ENCODE measurements around the gene ATG9B. TPM values are rescaled to one million over a fixed set of nuclear protein-coding genes. Genes with fewer than 3 reads are reported as not detected.

ATG9B gene
- total RNA-seq, 1 donor from 2014 or later, result 0.38 TPM

- no peak for DNase-seq
- TF ChIP-seq CTCF (IDR thresholded peaks at IDR 0.05), result no peak
- intact Hi-C loops (cut with DNase I), result no loop called here
- Histone ChIP-seq H3K9me3 (no peaks in the 10 kb centered on the region), H3K36me3 (no peaks in the 10 kb centered on the region), H3K4me1 (peaks cover 29% of the 10 kb centered on the region), H3K27me3 (ENCODE audit: low read depth) (peaks cover 47% of the 10 kb centered on the region), H3K27ac (no peak overlapping the region), H3K4me3 (no peak overlapping the region)
- ATAC-seq, result peak in 1 of 2 donors; percentile 32
Observed at GRCh38 chr7:150972741-150973140, 51.6 kb downstream of the ATG9B start.

- intact Hi-C loops (cut with DNase I), result no loop called here
- peaks cover 40% of the 10 kb centered on the region for H3K27me3 ChIP-seq (ENCODE audit: low read depth)
- H3K4me3 ChIP-seq, result no peak overlapping the region
- H3K4me1 ChIP-seq, result peaks cover 31% of the 10 kb centered on the region
- no peak for TF ChIP-seq CTCF (IDR thresholded peaks at IDR 0.05)
- no peak for DNase-seq
- peak; percentile 17 to 23 for ATAC-seq
- no peaks in the 10 kb centered on the region for H3K9me3 ChIP-seq
- H3K27ac ChIP-seq, result no peak overlapping the region
- H3K36me3 ChIP-seq, result no peaks in the 10 kb centered on the region
Observed at GRCh38 chr7:150972023-150972468, 52.2 kb downstream of the ATG9B start.

- TF ChIP-seq CTCF (IDR thresholded peaks at IDR 0.05), result no peak
- Histone ChIP-seq H3K27me3 (ENCODE audit: low read depth) (peaks cover 37% of the 10 kb centered on the region), H3K4me1 (peaks cover 32% of the 10 kb centered on the region), H3K27ac (no peak overlapping the region), H3K4me3 (no peak overlapping the region), H3K9me3 (no peaks in the 10 kb centered on the region), H3K36me3 (no peaks in the 10 kb centered on the region)
- intact Hi-C loops (cut with DNase I), result no loop called here
- ATAC-seq (no peak), DNase-seq (no peak)
Observed at GRCh38 chr7:150971242-150972022, 52.9 kb downstream of the ATG9B start.

GRCh38 chr7:150970424-150970823 is 53.9 kb downstream of the ATG9B start:
- ATAC-seq (no peak), DNase-seq (no peak)
- intact Hi-C loops (cut with DNase I), result no loop called here
- no peaks in the 10 kb centered on the region for H3K36me3 ChIP-seq
- H3K4me1 ChIP-seq, result peaks cover 23% of the 10 kb centered on the region
- no peak for TF ChIP-seq CTCF (IDR thresholded peaks at IDR 0.05)
- peaks cover 34% of the 10 kb centered on the region for H3K27me3 ChIP-seq (ENCODE audit: low read depth)
- no peaks in the 10 kb centered on the region for H3K9me3 ChIP-seq
- no peak overlapping the region for H3K27ac ChIP-seq
- H3K4me3 ChIP-seq, result no peak overlapping the region

- no peak for DNase-seq
- no peaks in the 10 kb centered on the region for H3K36me3 ChIP-seq
- TF ChIP-seq CTCF (IDR thresholded peaks at IDR 0.05), result no peak
- H3K9me3 ChIP-seq, result no peaks in the 10 kb centered on the region
- intact Hi-C loops (cut with DNase I), result no loop called here
- ATAC-seq, result no peak
- no peak overlapping the region for H3K4me3 ChIP-seq
- peaks cover 27% of the 10 kb centered on the region for H3K27me3 ChIP-seq (ENCODE audit: low read depth)
- peaks cover 23% of the 10 kb centered on the region for H3K4me1 ChIP-seq
- H3K27ac ChIP-seq, result no peak overlapping the region
Observed at GRCh38 chr7:150969475-150969874, 54.8 kb downstream of the ATG9B start.

Data from lower lobe of right lung (tissue), 2 donors.